ENCODE measurements around the gene GPR26. TPM values are rescaled to one million over a fixed set of nuclear protein-coding genes. Genes with fewer than 3 reads are reported as not detected.

Gene GPR26
- total RNA-seq, 1 donor from 2014 or later: not detected

DNA sequence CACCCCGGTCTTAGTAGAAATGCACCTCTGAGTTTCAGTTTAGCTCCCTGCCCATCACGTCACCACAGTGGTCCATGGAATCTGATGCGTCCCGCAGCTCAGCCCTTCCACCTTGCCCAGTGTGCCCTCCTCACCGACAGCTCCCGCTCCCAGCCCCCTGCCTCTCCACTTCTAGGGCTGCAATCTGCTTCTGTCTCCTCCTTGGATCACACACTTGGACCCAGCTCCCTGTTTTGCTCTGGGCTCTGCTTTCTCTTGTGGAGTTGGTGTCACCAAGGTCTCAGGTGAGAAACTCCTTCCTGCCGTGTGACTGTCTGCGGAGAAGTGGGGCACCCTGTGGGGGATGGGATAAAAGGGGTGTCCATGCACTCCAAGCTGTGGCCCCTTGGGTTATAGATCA, 37.9 kb downstream of the GPR26 start:
- H3K4me1 ChIP-seq: no peaks in the 10 kb centered on the region
- TF ChIP-seq CTCF (IDR thresholded peaks at IDR 0.05; ENCODE audit: borderline replicate concordance): no peak
- DNase-seq: no peak
- H3K4me3 ChIP-seq: no peak overlapping the region
- no peaks in the 10 kb centered on the region for H3K36me3 ChIP-seq
- no peaks in the 10 kb centered on the region for H3K9me3 ChIP-seq (replicated peaks)
- intact Hi-C loops (cut with micrococcal nuclease): no loop called here
- H3K27me3 ChIP-seq (ENCODE audit: low read depth): peaks cover 63% of the 10 kb centered on the region
- no peak overlapping the region for H3K27ac ChIP-seq (replicated peaks)

- TF ChIP-seq CTCF (IDR thresholded peaks at IDR 0.05; ENCODE audit: borderline replicate concordance): no peak
- Histone ChIP-seq H3K27ac (replicated peaks) (no peak overlapping the region), H3K27me3 (ENCODE audit: low read depth) (peaks cover 62% of the 10 kb centered on the region), H3K9me3 (replicated peaks) (no peaks in the 10 kb centered on the region), H3K4me1 (no peaks in the 10 kb centered on the region), H3K36me3 (no peaks in the 10 kb centered on the region), H3K4me3 (no peak overlapping the region)
- DNase-seq: no peak
- intact Hi-C loops (cut with micrococcal nuclease): no loop called here
Measured at GRCh38 chr10:123704812-123705211, 38.7 kb downstream of the GPR26 start.

DNA sequence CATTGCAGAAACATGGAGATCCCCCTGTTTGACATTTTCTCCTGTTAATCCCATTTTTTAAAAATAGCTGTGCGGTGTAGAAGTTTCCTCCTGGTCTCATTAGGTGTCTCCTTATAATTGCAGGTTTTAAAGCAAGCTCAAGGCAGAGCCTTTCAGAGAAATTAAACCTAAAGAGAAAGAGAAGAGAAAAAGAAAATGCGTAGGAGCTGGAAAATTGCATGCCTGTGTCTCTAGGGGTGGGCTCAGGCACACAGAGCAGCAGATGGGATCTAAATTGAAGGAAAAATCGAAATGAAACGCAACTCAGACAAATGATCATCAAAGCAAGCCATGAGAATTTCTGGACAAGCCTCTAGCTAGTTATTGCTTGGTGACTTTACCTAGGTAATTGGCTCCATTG, 40.1 kb downstream of the GPR26 start:
- intact Hi-C loops (cut with micrococcal nuclease): no loop called here
- H3K4me1 ChIP-seq: no peaks in the 10 kb centered on the region
- DNase-seq: no peak

GRCh38 chr10:123715546-123715945, 49.4 kb downstream of the GPR26 start:
- no peak for DNase-seq
- Histone ChIP-seq H3K9me3 (replicated peaks) (peaks cover 16% of the 10 kb centered on the region), H3K4me3 (no peak overlapping the region), H3K27me3 (ENCODE audit: low read depth) (peaks cover 16% of the 10 kb centered on the region), H3K4me1 (no peaks in the 10 kb centered on the region), H3K27ac (replicated peaks) (no peak overlapping the region), H3K36me3 (no peaks in the 10 kb centered on the region)
- TF ChIP-seq CTCF (IDR thresholded peaks at IDR 0.05; ENCODE audit: borderline replicate concordance): no peak
- intact Hi-C loops (cut with micrococcal nuclease): no loop called here

More for the DNA sequence above, 40.1 kb downstream of the GPR26 start:
- H3K4me3 ChIP-seq: no peak overlapping the region
- no peaks in the 10 kb centered on the region for H3K9me3 ChIP-seq (replicated peaks)
- no peak overlapping the region for H3K27ac ChIP-seq (replicated peaks)
- H3K36me3 ChIP-seq: no peaks in the 10 kb centered on the region
- no peak for TF ChIP-seq CTCF (IDR thresholded peaks at IDR 0.05; ENCODE audit: borderline replicate concordance)
- peaks cover 72% of the 10 kb centered on the region for H3K27me3 ChIP-seq (ENCODE audit: low read depth)

GRCh38 chr10:123717336-123717735, 51.2 kb downstream of the GPR26 start:
- H3K27me3 ChIP-seq (ENCODE audit: low read depth): peaks cover 11% of the 10 kb centered on the region
- H3K36me3 ChIP-seq: no peaks in the 10 kb centered on the region
- H3K27ac ChIP-seq (replicated peaks): no peak overlapping the region
- H3K4me3 ChIP-seq: no peak overlapping the region
- no peaks in the 10 kb centered on the region for H3K4me1 ChIP-seq
- no peak for DNase-seq
- intact Hi-C loops (cut with micrococcal nuclease): no loop called here
- TF ChIP-seq CTCF (IDR thresholded peaks at IDR 0.05; ENCODE audit: borderline replicate concordance): no peak
- H3K9me3 ChIP-seq (replicated peaks): peaks cover 16% of the 10 kb centered on the region
